Activated CD8-positive, alpha-beta memory T cell treated with anti-CD3 and anti-CD28 coated beads for 36 hours (primary cell): ENCODE measurements around the gene NHP2. TPM values are rescaled to one million over a fixed set of nuclear protein-coding genes. Genes with fewer than 3 reads are reported as not detected.

Source experiments
- CTCF ChIA-PET: fragments of 350-600 bp; sonication (Branson Sonifier 250); formaldehyde crosslinking; loops from one replicate; lab custom pipeline; 2021; ENCODE audit warnings: antibody characterized with exemption; lab: Charles Lee
- POLR2A ChIA-PET: fragments of 350-600 bp; sonication (Branson Sonifier 250); formaldehyde crosslinking; loops from one replicate; lab custom pipeline; 2021; ENCODE audit warnings: antibody characterized with exemption; lab: Charles Lee
- total RNA-seq, 2 experiments: library from RNA; stranded (reverse); gene quantifications; one replicate each; pipeline ENCODE4 v1.2.3, GENCODE V29; 2021

The NHP2 gene
- total RNA-seq, 2 experiments from 2014 or later: 317 to 326 TPM

GRCh38 chr5:178123094-178123965 is 30.4 kb downstream of the NHP2 start:
- ChIA-PET POLR2A (no interaction called here), CTCF (interaction anchor here (0.6 to 1.2 kb wide), 2 partner anchors 48 to 1631 kb away, joined by 3 to 5 read pairs; no protein-coding TSS in a partner anchor)

- CTCF ChIA-PET: interaction anchor here (1.1 to 2.0 kb wide), 3 partner anchors 9 to 47 kb away, joined by 4 to 6 read pairs (median 5); partner anchors contain the start of gene RMND5B
- POLR2A ChIA-PET: interaction anchor here (0.6 kb wide), 1 partner anchor 574 kb away, joined by 3 read pairs; no protein-coding TSS in a partner anchor
These were observed 31.3 kb downstream of the NHP2 start for GRCh38 chr5:178122346-178122745.

GRCh38 chr5:178121391-178122276 is 32.1 kb downstream of the NHP2 start:
- ChIA-PET CTCF (interaction anchor here (0.7 to 2.7 kb wide), 12 partner anchors 9 to 46 kb away, joined by 4 to 17 read pairs (median 5); partner anchors contain the start of genes NHP2 and RMND5B), POLR2A (interaction anchor here (0.6 to 1.4 kb wide), 2 partner anchors 10 to 573 kb away, joined by 3 to 10 read pairs; partner anchors contain the start of gene RMND5B)

DNA sequence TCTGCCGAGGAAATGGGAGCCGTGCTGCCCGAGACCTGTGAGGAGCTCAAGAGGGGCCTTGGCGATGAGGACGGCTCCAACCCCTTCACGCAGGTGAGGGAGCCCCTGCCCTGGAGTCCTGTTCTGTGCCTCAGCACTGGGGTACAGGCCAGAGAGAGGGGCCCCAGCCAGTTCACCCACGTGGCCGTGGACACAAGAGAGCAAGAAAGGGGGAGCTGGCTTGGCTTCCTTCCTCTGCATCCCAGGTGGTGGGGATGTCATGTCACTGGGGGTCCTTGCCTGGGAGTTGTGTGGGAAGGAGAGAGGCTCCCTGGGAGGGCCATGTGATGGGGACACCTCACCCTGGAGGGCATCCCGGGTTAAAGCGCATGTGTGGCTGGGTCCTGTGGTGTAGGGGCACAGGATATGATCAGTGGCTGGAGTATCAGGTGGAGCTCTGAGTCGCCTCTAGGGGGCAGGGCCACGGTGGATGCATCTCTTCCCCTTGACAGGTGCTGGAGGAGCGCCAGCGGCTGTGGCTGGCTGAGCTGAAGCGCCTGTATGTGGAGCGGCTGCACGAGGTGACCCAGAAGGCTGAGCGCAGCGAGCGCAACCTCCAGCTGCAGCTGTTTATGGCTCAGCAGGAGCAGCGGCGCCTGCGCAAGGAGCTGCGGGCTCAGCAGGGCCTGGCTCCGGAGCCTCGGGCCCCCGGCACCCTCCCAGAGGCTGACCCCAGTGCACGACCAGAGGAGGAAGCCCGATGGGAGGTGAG is 32.9 kb downstream of the NHP2 start:
- POLR2A ChIA-PET: interaction anchor here (1.4 kb wide), 1 partner anchor 10 kb away, joined by 10 read pairs; the partner anchor contains the start of gene RMND5B

DNA sequence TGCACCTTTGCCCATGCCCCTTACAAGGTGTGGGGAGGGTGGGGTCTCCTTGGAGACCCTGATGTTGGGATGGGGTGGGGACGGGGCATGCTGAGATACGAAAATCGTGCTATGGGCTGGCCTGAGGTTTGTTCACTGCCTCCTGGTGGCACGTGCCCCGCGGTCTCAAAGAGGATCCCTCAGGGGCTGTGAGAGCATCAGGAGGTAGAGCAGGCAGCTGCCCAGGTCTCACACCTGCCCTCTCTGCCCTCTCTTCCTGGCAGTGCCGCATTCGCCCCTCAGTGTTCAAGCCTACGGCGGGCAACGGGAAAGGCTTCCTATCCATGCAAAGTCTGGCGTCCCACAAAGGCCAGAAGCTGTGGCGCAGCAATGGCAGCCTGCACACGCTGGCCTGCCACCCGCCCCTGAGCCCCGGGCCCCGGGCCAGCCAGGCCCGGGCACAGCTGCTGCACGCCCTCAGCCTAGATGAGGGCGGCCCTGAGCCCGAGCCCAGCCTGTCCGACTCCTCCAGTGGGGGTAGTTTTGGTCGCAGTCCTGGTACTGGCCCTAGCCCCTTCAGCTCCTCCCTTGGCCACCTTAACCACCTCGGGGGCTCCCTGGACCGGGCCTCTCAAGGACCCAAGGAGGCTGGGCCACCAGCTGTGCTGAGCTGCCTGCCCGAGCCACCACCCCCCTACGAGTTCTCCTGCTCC is 33.6 kb downstream of the NHP2 start:
- ChIA-PET POLR2A (interaction anchor here (1.4 kb wide), 1 partner anchor 11 kb away, joined by 10 read pairs; the partner anchor contains the start of gene RMND5B), CTCF (interaction anchor here (0.7 to 2.7 kb wide), 13 partner anchors 11 to 45 kb away, joined by 3 to 17 read pairs (median 5); partner anchors contain the start of genes NHP2 and RMND5B)

More for the DNA sequence above, 32.9 kb downstream of the NHP2 start:
- CTCF ChIA-PET: interaction anchor here (0.7 to 2.7 kb wide), 15 partner anchors 10 to 45 kb away, joined by 3 to 17 read pairs (median 5); partner anchors contain the start of genes NHP2 and RMND5B

GRCh38 chr5:178117923-178118701 is 35.6 kb downstream of the NHP2 start:
- POLR2A ChIA-PET: interaction anchor here (1.7 kb wide), 1 partner anchor 35 kb away, joined by 5 read pairs; the partner anchor contains the start of gene NHP2
- CTCF ChIA-PET: no interaction called here

GRCh38 chr5:178116143-178116885 is 37.4 kb downstream of the NHP2 start:
- POLR2A ChIA-PET: interaction anchor here (1.0 to 1.7 kb wide), 2 partner anchors 37 to 93 kb away, joined by 4 to 5 read pairs; partner anchors contain the start of gene NHP2

GRCh38 chr5:178115814-178116142 is 37.9 kb downstream of the NHP2 start:
- POLR2A ChIA-PET: interaction anchor here (0.7 to 1.1 kb wide), 3 partner anchors 89 to 1562 kb away, joined by 3 to 4 read pairs (median 3); no protein-coding TSS in a partner anchor
- CTCF ChIA-PET: interaction anchor here (1.0 to 1.9 kb wide), 3 partner anchors 16 to 40 kb away, joined by 3 to 6 read pairs (median 3); no protein-coding TSS in a partner anchor

More at GRCh38 chr5:178116143-178116885, 37.4 kb downstream of the NHP2 start:
- CTCF ChIA-PET: interaction anchor here (0.9 to 1.9 kb wide), 3 partner anchors 15 to 41 kb away, joined by 3 to 6 read pairs (median 3); no protein-coding TSS in a partner anchor

- ChIA-PET POLR2A (interaction anchor here (0.6 to 1.1 kb wide), 3 partner anchors 40 to 1563 kb away, joined by 3 to 4 read pairs (median 3); no protein-coding TSS in a partner anchor), CTCF (interaction anchor here (1.0 to 1.9 kb wide), 3 partner anchors 16 to 40 kb away, joined by 3 to 6 read pairs (median 3); no protein-coding TSS in a partner anchor)
These were observed 38.4 kb downstream of the NHP2 start for GRCh38 chr5:178115136-178115813.

DNA sequence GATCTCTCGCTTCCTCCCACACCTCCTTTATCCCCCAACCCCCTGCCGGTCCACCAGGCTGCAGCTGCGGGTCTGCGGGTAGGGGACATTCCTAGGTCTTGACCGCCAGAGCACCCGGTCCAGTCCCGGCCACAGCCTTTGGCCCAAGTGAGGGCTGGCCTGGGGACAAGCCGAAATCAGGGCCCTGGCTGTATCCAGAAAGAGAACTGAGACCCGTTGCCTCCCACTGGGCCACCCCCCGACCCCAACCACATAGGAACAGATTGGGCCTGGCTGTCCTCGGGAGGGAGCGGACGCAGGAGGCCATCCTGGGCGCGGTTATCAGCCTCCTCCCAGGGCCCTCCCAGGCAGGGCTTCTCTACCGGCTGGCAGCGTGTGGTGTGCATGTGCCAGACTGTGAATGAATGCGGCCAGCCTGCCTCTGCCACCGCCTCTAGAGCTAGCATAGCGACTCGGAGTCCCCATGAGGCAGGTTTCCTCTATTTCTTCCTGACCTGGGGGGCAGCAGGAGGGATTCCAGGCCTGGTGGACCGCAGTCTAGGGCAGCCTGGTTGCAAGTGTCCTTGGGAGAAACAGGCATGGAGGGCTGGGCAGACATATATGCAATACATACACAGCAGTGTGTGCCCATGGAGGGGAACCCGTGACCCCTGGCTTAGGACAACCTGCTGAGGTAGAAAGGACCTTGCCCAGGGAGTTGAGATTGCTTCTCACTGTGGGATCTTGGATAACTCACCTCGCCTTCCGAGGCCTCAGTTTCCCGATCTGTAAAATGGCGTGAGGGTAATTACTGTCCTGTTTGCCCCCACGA is 39.2 kb downstream of the NHP2 start:
- POLR2A ChIA-PET: interaction anchor here (0.5 to 1.1 kb wide), 3 partner anchors 24 to 90 kb away, joined by 3 to 4 read pairs (median 3); no protein-coding TSS in a partner anchor
- CTCF ChIA-PET: interaction anchor here (1.2 kb wide), 1 partner anchor 38 kb away, joined by 3 read pairs; no protein-coding TSS in a partner anchor

- POLR2A ChIA-PET: interaction anchor here (0.5 kb wide), 1 partner anchor 23 kb away, joined by 3 read pairs; no protein-coding TSS in a partner anchor
These were observed 39.8 kb downstream of the NHP2 start for GRCh38 chr5:178113841-178114324.

GRCh38 chr5:178113141-178113787 is 40.4 kb downstream of the NHP2 start, which contains the start of gene N4BP3:
N4BP3 (plus strand) TSS chr5:178113532; CDS start chr5:178119584, 6,052 bp downstream.
- ChIA-PET POLR2A (no interaction called here), CTCF (no interaction called here)

More at GRCh38 chr5:178113841-178114324, 39.8 kb downstream of the NHP2 start:
- CTCF ChIA-PET: no interaction called here

DNA sequence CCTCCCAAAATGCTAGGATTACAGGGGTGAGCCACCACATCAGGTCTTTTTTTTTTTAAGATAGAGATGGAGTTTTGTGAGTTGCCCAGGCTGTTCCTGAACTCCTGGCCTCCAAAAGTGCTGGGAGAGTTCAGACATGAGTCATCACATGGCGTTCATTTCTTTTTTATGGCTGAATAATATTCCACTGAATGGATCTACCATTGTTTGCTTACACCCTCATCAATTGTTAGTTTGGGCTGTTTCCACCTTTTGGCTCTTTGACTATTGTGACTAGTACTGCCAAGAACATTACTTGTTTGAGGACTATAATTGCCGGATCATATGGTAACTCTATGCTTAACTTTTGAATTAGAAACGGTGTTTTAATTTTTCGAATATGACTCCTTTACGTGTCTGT is 41.1 kb downstream of the NHP2 start:
- POLR2A ChIA-PET: no interaction called here
- CTCF ChIA-PET: no interaction called here
